GM10266 (cell line): ENCODE results near the gene CPAMD8.
"Not testable (repeated sequence)": the region's sequence is repeated elsewhere in the genome, so short reads cannot be mapped to it uniquely, and the experiment has no call there.

Source experiments
- DNase-seq: peaks from one replicate; pipeline ENCODE4 v3.0.0; 2012; ENCODE audit errors: extremely low spot score
- CTCF ChIP-seq: IDR thresholded peaks from 2 replicates; pipeline ENCODE4 v1.5.1; 2012; ENCODE audit warnings: mild to moderate bottlenecking, low read depth; ENCODE audit not compliant: control insufficient read depth, insufficient read depth; ENCODE audit errors: missing control alignments

The CPAMD8 gene

DNA sequence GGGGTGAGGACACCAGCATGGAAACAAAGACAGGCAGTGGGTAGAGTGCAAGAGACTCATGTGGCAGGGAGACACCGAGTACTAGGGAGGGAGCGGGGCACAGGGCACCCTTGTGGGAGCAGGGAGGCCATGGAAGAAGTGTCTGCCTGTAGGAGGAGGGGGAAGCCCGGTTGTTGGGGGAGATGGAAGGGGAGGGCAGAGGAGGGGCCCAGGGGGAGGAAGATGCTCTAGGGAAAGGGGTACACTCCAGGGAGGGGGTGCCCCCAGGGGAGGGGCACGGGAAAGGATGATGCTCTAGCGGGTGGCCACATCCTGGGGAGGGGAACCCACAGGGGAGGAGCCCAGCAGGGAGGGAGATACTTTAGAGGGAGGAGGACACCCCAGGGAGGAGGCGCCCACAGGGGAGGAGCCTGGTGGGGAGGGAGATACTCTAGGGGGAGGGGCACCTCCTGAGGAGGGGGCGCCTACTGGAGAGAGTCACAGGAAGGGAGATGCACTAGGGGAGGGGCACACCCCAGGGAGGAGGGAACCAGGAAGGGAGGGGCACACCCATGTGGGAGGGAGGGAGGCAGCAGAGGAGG, 24.9 kb downstream of the CPAMD8 start:
- no peak for DNase-seq
- no peak for TF ChIP-seq CTCF

DNA sequence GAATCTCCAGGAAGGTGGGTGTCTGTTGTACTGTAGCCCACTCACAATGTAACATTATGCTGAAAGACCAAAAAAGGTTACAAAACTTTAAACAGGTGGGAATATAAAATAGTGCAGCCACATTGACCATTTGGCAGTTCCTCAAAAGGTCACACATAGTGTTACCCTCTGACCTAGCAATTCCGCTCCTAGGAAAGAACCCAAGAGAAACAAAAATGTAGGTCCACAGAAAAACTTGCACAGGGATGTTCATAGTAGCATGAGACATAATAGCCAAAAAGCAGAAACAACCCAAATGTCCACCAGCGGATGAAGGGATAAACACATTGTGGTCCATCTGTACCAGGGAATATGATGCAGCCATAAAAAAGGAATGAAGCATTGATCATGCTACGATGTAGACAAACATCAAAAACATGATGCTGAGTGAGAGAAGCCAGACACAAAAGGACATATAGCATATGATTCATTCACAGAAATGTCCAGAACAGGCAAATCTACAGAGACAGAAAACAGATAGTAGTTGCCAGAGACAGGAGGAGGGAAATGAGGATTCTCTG, 27.9 kb downstream of the CPAMD8 start:
- DNase-seq = no peak
- TF ChIP-seq CTCF = no peak

DNA sequence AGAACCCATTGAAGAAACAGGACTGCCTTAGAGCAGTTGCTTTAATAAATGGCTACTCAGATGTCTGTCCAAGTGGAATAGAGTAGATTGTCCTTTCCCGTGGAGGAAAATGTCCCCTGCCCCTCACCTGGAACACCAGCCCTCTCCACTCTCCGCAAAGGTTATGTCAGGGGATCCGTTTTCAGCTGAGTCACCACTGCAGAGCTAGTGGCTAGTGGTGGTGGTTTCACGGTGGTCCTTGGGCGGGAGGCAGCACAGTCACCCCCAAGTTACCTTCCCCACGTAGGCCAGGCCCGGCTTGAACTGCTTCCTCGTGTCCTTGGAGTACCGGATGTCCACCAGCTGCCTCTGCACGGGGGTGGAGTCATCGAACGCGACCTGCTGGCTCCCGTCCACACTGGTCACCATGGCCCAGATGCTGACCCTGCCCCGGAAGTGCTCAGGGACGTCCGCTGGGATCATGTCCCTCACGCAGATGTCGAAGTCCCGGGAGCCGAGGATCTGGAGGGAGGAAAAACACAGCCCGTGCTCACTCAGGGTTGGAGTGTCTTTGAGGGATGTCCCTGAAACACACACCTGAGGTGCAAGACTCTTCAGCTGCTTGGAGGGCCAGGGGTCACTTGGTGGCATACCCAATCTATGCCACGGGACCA, 29.6 kb downstream of the CPAMD8 start:
- DNase-seq = not testable (repeated sequence)

GRCh38 chr19:16988661-16989060, 37.9 kb downstream of the CPAMD8 start:
- TF ChIP-seq CTCF = no peak
- no peak for DNase-seq

GRCh38 chr19:16985403-16985802, 41.2 kb downstream of the CPAMD8 start:
- no peak for TF ChIP-seq CTCF
- no peak for DNase-seq

DNA sequence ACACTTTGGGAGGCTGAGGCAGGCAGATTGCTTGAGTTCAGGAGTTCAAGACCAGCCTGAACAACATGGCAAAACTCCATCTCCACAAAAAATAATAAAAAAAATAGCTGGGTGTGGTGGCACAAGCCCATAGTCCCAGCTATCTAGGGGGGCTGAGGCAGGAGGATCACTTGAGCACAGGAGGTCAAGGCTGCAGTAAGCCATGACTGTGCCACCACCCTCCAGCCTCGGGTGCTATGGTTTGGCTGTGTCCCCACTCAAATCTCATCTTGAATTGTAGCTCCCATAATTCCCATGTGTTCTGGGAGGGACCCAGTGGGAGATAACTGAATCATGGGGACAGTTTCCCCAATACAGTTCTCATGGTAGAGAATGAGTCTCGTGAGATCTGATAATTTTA, 44.0 kb downstream of the CPAMD8 start:
- DNase-seq = not testable (repeated sequence)

DNA sequence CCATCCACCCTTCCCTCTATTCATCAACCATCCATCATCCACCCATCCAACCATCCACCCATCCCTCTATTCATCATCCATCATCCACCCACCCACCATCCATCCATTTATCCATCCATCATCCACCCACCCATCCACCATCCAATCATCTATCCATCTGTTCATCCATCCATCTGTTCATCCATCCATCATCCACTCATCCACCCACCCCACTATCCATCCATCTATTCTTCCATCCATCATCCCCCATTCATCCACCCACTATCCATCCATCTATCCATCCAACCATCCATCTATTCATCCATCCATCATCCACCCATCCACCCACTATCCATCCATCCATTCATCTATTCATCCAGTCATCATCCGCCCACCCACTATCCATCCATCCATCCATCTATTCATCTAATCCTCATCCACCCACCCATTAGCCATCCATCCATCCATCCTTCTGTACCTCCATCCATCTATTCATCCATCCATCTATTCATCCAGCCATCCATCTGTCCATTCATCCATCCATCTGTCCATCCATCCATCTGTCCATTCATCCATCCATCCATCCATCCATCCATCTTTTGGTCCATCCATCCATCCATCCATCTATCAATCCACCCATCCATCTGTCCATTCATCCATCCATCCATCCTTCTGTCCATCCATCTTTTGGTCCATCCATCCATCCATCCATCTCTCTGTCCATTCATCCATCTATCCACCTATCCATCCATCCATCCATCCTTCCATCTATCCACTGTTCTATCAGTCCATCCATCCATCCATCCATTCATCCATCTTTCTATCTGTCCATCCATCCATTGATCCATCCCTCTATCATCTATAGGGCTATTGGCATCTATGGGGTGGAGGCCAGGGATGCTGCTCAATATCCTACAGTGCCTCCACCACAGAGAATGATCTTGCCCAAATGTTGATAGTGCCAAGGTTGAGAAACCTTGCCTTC, 47.5 kb downstream of the CPAMD8 start:
- no peak for DNase-seq
- TF ChIP-seq CTCF = no peak

DNA sequence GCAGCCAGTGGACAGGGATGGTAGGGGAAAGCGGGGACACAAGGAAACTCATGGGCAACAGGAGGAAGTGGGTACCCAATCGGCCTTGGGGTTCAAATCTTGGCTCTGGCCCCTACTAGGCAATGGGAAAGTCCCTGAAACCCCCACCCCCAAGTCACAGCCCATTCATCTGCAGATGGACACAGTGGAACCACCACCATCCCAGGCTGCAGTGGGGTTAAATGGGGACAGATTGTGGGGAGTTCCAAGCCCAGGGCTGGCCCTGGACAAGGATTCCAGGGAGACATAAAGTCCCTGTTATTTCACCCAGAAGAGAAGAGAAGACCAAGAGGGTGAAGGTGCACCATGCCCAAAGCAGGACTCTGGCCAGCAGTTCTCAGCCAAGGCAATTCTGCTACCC, 48.5 kb downstream of the CPAMD8 start:
- DNase-seq = no peak
- no peak for TF ChIP-seq CTCF
